GM13976 (cell line): Measurements from ENCODE around the gene HAUS6.

Experiments
- DNase-seq: peaks from one replicate; pipeline ENCODE4 v3.0.0; 2012; ENCODE audit warnings: low spot score
- in situ Hi-C: fragments of 300-500 bp; cut with MboI; formaldehyde crosslinking; loops from one replicate; pipeline ENCODE4 v1.12.0; 2022; ENCODE audit warnings: low sequenced_read_pairs, mixed read lengths, inconsistent platforms; ENCODE audit not compliant: unreplicated experiment
- TF ChIP-seq, protein P1 (sequence below): IDR thresholded peaks from 2 replicates; pipeline ENCODE4 v1.5.1; 2012; ENCODE audit warnings: borderline replicate concordance, mild to moderate bottlenecking; ENCODE audit not compliant: insufficient read depth; ENCODE audit errors: extremely low read depth, missing control alignments, control extremely low read depth

The HAUS6 gene

DNA sequence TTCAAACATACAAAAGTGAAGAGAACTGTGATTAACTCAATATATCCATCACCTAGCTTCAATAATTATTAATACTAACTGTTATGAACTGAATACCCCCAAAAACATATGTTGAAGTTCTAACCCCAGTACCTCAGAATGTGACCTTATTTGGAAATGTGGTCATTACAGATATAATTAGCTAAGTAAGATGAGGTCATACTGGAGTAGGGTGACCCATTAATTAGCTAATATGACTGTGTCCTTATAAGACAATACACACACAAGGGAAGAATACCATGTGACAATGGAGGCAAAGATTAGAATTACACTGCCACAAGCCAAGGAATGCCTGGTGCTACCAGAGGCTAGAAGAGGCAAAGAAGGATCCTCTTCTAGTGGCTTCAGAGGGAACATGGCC is 45.7 kb downstream of the HAUS6 start:
- TF ChIP-seq, protein P1, sequence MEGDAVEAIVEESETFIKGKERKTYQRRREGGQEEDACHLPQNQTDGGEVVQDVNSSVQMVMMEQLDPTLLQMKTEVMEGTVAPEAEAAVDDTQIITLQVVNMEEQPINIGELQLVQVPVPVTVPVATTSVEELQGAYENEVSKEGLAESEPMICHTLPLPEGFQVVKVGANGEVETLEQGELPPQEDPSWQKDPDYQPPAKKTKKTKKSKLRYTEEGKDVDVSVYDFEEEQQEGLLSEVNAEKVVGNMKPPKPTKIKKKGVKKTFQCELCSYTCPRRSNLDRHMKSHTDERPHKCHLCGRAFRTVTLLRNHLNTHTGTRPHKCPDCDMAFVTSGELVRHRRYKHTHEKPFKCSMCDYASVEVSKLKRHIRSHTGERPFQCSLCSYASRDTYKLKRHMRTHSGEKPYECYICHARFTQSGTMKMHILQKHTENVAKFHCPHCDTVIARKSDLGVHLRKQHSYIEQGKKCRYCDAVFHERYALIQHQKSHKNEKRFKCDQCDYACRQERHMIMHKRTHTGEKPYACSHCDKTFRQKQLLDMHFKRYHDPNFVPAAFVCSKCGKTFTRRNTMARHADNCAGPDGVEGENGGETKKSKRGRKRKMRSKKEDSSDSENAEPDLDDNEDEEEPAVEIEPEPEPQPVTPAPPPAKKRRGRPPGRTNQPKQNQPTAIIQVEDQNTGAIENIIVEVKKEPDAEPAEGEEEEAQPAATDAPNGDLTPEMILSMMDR: no peak
- no peak for DNase-seq
- in situ Hi-C loops: loop anchor here (10.0 to 25.0 kb wide), 2 partner anchors 118 to 405 kb away; no protein-coding TSS in a partner anchor

GRCh38 chr9:19050637-19051591 is 51.8 kb downstream of the HAUS6 start:
- in situ Hi-C loops: loop anchor here (10.0 to 25.0 kb wide), 2 partner anchors 124 to 411 kb away; no protein-coding TSS in a partner anchor
- DNase-seq: no peak
- TF ChIP-seq, protein P1: no peak

- DNase-seq: no peak
- TF ChIP-seq, protein P1: no peak
- in situ Hi-C loops: loop anchor here (10.0 to 25.0 kb wide), 3 partner anchors 125 to 1238 kb away; no protein-coding TSS in a partner anchor
These were observed 52.6 kb downstream of the HAUS6 start for GRCh38 chr9:19049917-19050636.

- TF ChIP-seq, protein P1: peak; percentile 73
- in situ Hi-C loops: loop anchor here (25.0 kb wide), 1 partner anchor 1237 kb away; no protein-coding TSS in a partner anchor
- DNase-seq: peak; percentile 97
These were observed 53.5 kb downstream of the HAUS6 start, which contains the start of gene RRAGA for GRCh38 chr9:19048966-19049916. Gene RRAGA, plus strand, starts transcription at chr9:19049427. Its CDS starts 233 bp downstream, at chr9:19049660.

- TF ChIP-seq, protein P1: no peak
- no peak for DNase-seq
- in situ Hi-C loops: loop anchor here (25.0 kb wide), 1 partner anchor 1224 kb away; no protein-coding TSS in a partner anchor
These were observed 66.1 kb downstream of the HAUS6 start for GRCh38 chr9:19036611-19037010.

- TF ChIP-seq, protein P1: no peak
- in situ Hi-C loops: loop anchor here (25.0 kb wide), 1 partner anchor 1221 kb away; no protein-coding TSS in a partner anchor
- DNase-seq: no peak
These were observed 69.7 kb downstream of the HAUS6 start, which contains the start of gene SAXO1 for GRCh38 chr9:19033015-19033414. Gene SAXO1, minus strand, starts transcription at chr9:19033209. Its CDS starts 301 bp downstream, at chr9:19032908.
